ENCODE data around the gene REXO2.

- TF ChIP-seq ZNF549 (tag by site-specific recombination; IDR thresholded peaks at IDR 0.05), result no peak
- TF ChIP-seq CTCF (tag by site-specific recombination; IDR thresholded peaks at IDR 0.05), result no peak
- no peak for TF ChIP-seq KLF7 (tag by site-specific recombination; IDR thresholded peaks at IDR 0.05; ENCODE audit: borderline replicate concordance)
- TF ChIP-seq, protein P1, sequence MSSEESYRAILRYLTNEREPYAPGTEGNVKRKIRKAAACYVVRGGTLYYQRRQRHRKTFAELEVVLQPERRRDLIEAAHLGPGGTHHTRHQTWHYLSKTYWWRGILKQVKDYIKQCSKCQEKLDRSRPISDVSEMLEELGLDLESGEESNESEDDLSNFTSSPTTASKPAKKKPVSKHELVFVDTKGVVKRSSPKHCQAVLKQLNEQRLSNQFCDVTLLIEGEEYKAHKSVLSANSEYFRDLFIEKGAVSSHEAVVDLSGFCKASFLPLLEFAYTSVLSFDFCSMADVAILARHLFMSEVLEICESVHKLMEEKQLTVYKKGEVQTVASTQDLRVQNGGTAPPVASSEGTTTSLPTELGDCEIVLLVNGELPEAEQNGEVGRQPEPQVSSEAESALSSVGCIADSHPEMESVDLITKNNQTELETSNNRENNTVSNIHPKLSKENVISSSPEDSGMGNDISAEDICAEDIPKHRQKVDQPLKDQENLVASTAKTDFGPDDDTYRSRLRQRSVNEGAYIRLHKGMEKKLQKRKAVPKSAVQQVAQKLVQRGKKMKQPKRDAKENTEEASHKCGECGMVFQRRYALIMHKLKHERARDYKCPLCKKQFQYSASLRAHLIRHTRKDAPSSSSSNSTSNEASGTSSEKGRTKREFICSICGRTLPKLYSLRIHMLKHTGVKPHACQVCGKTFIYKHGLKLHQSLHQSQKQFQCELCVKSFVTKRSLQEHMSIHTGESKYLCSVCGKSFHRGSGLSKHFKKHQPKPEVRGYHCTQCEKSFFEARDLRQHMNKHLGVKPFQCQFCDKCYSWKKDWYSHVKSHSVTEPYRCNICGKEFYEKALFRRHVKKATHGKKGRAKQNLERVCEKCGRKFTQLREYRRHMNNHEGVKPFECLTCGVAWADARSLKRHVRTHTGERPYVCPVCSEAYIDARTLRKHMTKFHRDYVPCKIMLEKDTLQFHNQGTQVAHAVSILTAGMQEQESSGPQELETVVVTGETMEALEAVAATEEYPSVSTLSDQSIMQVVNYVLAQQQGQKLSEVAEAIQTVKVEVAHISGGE (tag by site-specific recombination; conservative IDR thresholded peaks at IDR 0.05; ENCODE audit: low read depth), result no peak
- no peak for TF ChIP-seq PRDM1 (tag by site-specific recombination; IDR thresholded peaks at IDR 0.05)
These were observed 8.2 kb downstream of the REXO2 start for GRCh38 chr11:114447444-114447843.

All from HEK293 (cell line).